ENCODE measurements around the gene LDB2. TPM values are rescaled to one million over a fixed set of nuclear protein-coding genes. Genes with fewer than 3 reads are reported as not detected.

LDB2 gene
- total and polyA plus RNA-seq, 2 experiments from 2014 or later, result 48.6 to 80.1 TPM

GRCh38 chr4:16890651-16891050 lies 7.8 kb downstream of the LDB2 start:
- H2AFZ ChIP-seq, result no peak overlapping the region

More at GRCh38 chr4:16890651-16891050, 7.8 kb downstream of the LDB2 start:
- peaks cover 94% of the 10 kb centered on the region for H3K79me2 ChIP-seq (replicated peaks; ENCODE audit: insufficient read depth)
- H3K27ac ChIP-seq (ENCODE audit: low read depth), result peak overlapping the region; percentile 10; the same call in 1 of the 2 replicates
- H3K4me2 ChIP-seq, result peak overlapping the region; percentile 30; the same call in 1 of the 2 replicates
- peaks cover 44% of the 10 kb centered on the region for H3K36me3 Mint-ChIP-seq (ENCODE audit: low read depth)
- no peaks in the 10 kb centered on the region for H3K9me3 Mint-ChIP-seq
- H4K20me1 ChIP-seq (replicated peaks; ENCODE audit: insufficient read depth), result no peaks in the 10 kb centered on the region
- H3K27me3 ChIP-seq (ENCODE audit: insufficient read depth), result no peaks in the 10 kb centered on the region
- H3K4me3 Mint-ChIP-seq, result 0 out of 3 replicates have a peak overlapping the region, but pooled peaks have one; percentile 25
- peak overlapping the region; percentile 86 for H3K27ac Mint-ChIP-seq
- H3K9me2 ChIP-seq (ENCODE audit: insufficient read depth), result no peaks in the 10 kb centered on the region
- no peaks in the 10 kb centered on the region for H3K36me3 ChIP-seq (ENCODE audit: insufficient read depth)
- DNase-seq (ENCODE audit: low spot score) (peak; percentile 20), ATAC-seq (no peak)
- no peaks in the 10 kb centered on the region for H3F3A ChIP-seq (replicated peaks; ENCODE audit: low read depth)
- H3K27me3 Mint-ChIP-seq (ENCODE audit: insufficient read depth, low read depth, poor library complexity), result peaks cover 3% of the 10 kb centered on the region
- peaks cover 63% of the 10 kb centered on the region for H3K4me1 ChIP-seq (ENCODE audit: insufficient read depth)
- H3K4me3 ChIP-seq, result no peak overlapping the region
- TF ChIP-seq CTCF (conservative IDR thresholded peaks at IDR 0.05; ENCODE audit: low read depth in 2 of 2) (no peak), STAT1 (IDR thresholded peaks at IDR 0.05; ENCODE audit: unreplicated experiment) (no peak), ZNF114 (CRISPR knock-in tag; IDR thresholded peaks at IDR 0.05) (no peak), JUNB (IDR thresholded peaks at IDR 0.05; ENCODE audit: unreplicated experiment) (no peak), EZH2 (IDR thresholded peaks at IDR 0.05; ENCODE audit: low read depth, unreplicated experiment) (no peak), NANOG (IDR thresholded peaks at IDR 0.05; ENCODE audit: borderline replicate concordance) (no peak), CREB1 (CRISPR knock-in tag; IDR thresholded peaks at IDR 0.05; ENCODE audit: low read depth) (no peak), ZNF331 (CRISPR knock-in tag; IDR thresholded peaks at IDR 0.05; ENCODE audit: low read depth) (no peak), ZNF462 (CRISPR knock-in tag; IDR thresholded peaks at IDR 0.05) (no peak), POLR2AphosphoS5 (IDR thresholded peaks at IDR 0.05; ENCODE audit: low read depth) (no peak)
- TF ChIP-seq, protein P1, sequence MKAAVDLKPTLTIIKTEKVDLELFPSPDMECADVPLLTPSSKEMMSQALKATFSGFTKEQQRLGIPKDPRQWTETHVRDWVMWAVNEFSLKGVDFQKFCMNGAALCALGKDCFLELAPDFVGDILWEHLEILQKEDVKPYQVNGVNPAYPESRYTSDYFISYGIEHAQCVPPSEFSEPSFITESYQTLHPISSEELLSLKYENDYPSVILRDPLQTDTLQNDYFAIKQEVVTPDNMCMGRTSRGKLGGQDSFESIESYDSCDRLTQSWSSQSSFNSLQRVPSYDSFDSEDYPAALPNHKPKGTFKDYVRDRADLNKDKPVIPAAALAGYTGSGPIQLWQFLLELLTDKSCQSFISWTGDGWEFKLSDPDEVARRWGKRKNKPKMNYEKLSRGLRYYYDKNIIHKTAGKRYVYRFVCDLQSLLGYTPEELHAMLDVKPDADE (IDR thresholded peaks at IDR 0.05), result no peak
- TF ChIP-seq, protein P2, sequence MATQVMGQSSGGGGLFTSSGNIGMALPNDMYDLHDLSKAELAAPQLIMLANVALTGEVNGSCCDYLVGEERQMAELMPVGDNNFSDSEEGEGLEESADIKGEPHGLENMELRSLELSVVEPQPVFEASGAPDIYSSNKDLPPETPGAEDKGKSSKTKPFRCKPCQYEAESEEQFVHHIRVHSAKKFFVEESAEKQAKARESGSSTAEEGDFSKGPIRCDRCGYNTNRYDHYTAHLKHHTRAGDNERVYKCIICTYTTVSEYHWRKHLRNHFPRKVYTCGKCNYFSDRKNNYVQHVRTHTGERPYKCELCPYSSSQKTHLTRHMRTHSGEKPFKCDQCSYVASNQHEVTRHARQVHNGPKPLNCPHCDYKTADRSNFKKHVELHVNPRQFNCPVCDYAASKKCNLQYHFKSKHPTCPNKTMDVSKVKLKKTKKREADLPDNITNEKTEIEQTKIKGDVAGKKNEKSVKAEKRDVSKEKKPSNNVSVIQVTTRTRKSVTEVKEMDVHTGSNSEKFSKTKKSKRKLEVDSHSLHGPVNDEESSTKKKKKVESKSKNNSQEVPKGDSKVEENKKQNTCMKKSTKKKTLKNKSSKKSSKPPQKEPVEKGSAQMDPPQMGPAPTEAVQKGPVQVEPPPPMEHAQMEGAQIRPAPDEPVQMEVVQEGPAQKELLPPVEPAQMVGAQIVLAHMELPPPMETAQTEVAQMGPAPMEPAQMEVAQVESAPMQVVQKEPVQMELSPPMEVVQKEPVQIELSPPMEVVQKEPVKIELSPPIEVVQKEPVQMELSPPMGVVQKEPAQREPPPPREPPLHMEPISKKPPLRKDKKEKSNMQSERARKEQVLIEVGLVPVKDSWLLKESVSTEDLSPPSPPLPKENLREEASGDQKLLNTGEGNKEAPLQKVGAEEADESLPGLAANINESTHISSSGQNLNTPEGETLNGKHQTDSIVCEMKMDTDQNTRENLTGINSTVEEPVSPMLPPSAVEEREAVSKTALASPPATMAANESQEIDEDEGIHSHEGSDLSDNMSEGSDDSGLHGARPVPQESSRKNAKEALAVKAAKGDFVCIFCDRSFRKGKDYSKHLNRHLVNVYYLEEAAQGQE (IDR thresholded peaks at IDR 0.05; ENCODE audit: unreplicated experiment), result no peak
- peaks cover 59% of the 10 kb centered on the region for H3K4me1 Mint-ChIP-seq
